Neural cell (in vitro differentiated cells): ENCODE measurements around the gene USP7.

Experiments
- CTCF ChIP-seq: fragments of 450-650 bp; IDR thresholded peaks from 2 replicates; pipeline ENCODE4 v1.5.1; 2014; ENCODE audit warnings: antibody characterized with exemption, mild to moderate bottlenecking, moderate library complexity; ENCODE audit not compliant: poor library complexity, severe bottlenecking
- REST ChIP-seq: IDR thresholded peaks from 2 replicates; pipeline ENCODE4 v1.6.1; 2012; ENCODE audit warnings: borderline replicate concordance

- TF ChIP-seq CTCF, result no peak
- TF ChIP-seq REST, result no peak
Observed at GRCh38 chr16:8888951-8889892, 74.5 kb downstream of the USP7 start.
